ENCODE data around the gene IL1RAP.

Gene IL1RAP

DNA sequence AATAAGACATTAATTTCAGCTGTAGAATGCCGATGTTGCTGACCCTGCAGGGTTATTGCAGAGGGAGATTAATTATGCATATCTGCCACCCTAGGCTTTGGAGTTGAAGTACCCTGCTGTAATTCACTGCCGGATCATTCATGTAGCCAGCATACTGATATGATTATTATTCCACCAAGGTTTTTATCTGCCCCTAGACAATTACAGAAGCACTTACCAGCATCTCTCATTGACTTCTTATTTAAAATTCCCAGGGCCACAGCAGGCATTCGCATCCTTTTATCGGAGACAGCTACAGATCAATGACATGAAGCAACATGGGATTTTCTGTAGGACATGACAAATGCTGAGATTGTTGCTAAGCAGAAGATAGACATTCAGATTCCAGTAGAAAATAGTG is 31.3 kb downstream of the IL1RAP start:
- DNase-seq, result no peak

DNA sequence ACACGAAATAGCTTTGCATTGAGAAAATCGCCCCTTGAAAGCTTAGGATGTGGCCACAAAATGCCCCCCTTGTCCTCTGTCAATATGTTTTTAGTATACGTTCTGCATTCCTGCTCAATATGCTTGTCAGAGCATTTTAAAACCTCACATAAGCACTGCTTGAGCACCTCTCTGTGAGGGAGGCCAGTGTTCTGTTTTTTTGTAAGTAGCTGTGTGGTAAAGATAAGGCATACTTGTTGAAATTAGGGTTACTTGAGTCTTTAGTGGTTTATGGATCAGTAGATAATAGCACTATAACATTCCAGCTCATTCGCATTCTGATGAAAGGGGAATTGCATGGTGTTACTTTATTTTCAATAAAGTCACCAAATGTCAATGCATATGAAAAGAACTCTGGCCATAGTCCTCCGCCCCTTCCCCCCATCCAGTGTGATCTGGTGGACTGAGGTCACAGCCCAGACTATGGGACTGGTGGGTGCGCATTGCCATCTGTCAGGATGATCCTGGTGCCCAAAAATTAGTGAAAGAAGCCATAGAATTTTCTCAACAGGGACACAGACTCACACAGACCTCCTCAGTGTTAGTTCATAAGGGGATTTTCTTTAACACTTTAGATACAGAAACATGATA is 33.1 kb downstream of the IL1RAP start:
- DNase-seq, result no peak

DNA sequence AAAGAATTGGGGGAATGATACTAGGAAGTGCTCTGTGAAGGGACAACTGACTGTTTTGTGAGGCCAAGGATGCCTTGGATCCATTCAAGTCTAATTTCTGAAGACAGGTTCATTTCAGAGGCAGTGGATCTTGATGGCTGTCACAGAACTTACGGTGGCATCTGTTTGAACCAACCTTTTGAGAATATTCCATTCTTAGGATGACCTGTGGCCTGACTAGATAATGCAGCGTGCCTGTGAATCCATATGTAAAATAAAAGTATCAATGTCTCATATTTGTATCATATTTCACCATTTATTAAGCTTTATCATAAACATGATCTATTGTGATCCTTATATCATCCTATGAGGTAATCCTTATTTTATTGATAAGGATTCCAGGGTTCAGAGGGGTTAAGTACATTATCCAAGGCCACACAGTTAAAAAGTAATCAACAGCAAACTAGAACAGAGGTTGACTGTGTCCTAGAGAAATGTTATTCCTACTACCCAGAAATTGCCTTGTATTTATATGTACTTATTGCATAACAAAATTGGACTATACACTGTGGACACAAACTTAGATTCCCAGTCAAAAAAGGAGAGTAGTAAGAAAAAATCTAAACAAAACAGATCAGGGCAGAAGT is 34.3 kb downstream of the IL1RAP start:
- no peak for DNase-seq

DNA sequence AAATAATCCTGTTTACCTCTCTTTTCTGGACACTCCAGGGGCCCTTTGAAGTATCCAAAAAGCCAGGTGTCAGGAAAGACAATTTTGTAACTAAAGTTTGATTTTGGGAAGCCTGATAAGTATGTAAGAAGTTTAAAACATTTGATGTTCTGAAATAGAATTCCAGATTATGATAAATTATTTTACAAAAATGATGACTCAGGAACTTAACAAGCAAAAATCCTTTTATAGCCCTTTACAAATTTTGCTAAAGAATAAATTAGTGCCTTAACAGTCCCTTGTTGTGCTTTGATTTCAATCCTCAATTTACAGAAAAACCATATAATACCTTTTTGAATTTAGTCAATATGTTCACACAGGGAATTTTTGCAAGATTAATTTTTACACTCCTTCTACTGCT is 38.1 kb downstream of the IL1RAP start:
- no peak for DNase-seq

DNA sequence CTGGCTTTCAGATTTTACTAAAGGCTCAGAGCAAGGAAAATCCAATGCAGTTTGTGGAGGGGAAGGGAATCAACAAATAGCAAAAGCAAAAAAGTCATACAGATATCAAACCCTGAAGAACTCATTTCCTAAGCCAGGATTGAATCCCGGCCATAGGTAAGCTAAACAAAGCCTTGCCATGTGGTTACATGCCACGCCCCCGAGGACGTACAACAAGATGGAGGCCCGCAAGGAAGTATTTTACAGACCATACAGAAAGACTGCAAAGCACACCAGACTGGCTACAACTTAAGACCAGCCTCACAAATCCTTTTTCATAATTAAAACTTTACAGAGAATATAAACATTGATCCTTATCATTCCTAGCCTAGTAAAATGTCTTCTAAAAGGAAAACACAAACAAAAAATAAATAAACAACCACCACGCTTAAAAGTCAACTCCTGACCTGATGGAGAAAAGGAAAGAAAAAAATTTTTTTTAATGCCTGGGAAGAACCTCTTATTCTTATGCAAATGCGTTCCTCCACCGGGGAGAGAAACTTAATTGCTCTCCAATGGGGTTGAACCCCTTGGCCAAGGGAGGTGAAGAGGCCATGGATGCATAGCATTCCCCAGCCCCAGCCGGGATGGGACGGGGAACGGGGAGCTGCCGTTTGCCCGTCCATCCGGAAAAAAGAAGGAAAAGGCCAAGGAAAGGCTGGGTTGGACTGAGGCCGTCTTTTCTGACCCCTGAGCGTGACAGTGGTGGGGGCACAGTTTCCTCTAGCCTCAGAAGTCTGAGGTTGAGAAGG is 39.3 kb downstream of the IL1RAP start:
- DNase-seq, result no peak

DNA sequence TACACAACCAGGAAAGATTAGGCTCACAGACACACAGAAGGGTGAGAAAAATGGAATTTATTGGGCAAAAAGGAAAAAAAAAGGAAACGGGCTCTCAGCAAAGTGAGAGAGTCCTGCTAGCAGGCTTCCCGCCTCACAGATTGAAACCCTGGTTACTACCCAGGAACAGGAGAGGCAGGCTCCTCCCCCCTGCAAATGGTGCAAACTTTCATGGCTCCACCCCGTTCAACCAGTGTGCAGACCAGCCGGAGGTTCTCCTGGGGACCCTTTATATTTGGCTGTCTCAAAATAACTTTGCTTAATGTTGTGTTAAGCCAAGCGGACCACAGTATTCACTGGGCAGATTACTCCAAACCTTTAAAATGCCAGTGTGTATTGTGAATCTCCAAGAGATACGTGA is 40.3 kb downstream of the IL1RAP start:
- DNase-seq, result no peak

DNA sequence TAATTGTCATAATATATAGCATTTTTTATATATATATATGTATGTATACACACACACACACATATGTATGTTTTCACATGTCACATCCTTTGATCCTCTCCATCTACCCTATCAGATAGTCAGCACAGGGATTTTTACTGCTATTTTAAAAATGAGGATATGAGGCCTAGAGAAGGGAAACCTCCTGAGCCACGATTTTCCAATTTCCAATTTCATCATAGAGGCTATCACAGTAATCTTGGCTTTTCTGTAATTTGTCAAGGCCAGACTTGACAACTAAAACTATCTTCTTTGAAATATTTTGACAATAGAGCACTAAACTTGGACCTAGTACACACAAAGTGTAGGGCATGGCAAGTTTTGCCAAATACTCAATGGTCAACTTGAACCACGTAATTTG is 42.5 kb downstream of the IL1RAP start:
- DNase-seq, result no peak

DNA sequence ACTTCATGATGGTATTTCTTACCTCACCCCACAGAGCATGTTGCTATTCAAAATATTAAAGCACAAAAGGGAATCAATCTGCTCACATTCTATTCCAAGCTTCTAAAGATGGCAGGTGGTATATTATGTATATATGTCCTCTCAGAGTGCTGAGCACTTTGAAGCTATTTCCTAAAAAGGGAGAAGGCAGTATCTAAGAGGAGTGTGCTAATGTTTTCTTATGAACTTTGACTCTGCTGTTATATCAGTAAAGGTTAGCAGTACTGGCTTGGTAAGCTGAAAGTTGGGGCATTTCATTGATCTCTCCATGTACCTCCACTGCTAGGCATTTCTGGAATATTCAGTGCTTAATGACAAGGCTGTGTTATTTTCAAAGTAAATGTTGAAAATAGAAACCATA is 43.4 kb downstream of the IL1RAP start:
- DNase-seq, result no peak

DNA sequence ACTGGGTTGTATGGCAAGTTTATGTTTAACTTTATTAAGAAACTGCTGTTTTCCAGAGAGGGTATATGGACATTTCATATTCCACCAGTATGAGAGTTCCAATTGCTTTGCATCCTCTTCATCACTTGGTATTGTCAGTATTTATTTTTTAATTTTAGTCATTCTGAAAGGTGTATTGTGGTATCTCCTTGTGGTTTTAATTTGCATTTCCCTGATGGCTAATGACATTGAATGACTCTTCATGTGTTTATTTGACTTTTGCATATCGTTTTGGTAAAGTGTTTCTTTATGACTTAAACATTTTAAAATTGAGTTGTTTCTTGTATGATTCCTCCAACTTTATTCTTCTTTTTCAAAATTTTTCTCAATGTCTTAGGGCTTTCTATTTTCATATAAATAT is 44.4 kb downstream of the IL1RAP start:
- no peak for DNase-seq

DNA sequence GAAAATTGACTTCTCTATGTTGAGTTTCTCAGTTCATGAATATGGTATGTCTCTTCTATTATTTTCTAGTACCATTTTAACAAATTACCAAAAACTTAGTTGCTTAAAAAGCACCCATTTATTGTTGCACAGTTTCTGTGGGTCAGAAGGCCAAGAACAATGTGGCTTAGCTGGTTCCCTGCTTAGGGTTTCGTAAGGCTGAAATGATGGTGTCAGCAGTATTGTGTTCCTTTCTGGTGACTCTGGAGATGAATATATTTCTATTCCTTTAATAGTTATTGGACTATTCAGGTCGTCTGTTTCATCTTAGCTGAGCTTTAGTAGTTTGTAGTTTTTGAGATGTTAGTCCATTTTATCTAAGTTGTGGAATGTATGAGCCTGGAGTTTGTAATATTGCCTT is 44.9 kb downstream of the IL1RAP start:
- no peak for DNase-seq

DNA sequence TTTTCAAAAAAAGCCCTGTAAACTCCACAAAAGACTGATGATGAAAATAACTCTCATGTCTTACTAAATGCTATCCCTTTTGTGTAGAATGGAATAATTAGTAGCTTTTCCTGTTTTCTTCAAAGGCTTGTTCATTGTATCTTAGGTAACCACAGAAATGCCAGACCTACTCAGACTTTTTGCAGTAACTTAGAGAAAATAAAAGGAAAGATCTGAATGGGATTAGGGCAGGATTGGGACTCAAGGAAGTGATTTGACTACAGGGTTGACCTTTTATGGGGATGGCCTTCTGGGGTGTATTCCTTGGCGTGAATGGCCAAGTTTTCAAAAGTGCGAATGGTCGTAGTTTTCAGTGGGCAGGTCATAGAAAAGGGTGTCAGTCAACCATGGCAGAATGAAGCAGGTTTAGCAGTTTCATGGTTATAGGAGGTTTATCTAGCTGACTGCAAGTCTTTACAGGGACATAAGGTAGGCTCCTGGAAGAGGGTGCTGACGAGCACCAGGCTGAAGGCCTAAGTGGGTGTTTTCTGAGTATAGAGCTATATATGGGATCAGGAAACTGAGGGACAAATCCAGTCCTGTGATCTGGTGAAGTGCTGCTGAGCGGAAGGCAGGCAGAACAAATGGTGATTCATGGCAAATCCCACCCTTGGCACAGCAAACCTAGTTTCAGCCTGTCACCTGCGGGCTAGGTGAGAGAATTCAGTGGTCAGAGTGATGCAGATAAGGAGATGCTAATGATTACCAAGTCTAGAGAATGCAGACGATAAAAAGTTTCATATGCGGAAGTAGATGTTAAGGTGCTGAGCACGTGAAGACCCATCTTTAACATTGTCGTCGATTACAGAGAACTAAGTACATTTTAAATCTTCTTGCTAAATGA is 46.4 kb downstream of the IL1RAP start:
- no peak for DNase-seq

DNA sequence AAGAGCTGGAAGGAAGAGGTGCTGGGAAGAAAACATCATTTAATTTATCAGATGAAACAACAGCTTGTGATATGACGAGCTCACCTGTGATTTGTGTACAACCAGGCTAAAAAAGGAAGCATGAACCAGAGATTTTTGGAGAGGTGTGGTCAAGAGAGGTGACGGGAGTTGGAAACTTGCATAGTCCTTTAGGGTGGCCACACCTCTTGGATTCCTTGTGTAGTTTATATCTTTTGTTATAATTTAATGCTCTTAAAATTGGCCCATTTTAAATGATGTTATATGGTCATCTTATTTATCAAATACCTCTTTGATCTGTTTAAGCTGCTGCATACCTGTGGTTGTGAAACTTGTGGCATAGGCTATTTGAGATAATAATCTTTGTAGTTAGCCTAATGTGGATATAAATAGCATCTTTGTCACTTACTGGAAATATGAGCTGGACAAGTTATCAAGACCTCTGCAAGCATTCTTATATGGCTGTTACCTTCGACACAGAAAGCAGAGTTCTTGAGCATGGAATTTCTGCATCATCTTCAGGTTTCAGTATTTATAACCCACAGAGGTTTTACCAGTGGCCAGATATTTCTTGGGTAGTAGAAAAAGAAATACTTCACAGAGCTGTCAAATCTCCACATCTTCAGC is 49.1 kb downstream of the IL1RAP start:
- no peak for DNase-seq

DNA sequence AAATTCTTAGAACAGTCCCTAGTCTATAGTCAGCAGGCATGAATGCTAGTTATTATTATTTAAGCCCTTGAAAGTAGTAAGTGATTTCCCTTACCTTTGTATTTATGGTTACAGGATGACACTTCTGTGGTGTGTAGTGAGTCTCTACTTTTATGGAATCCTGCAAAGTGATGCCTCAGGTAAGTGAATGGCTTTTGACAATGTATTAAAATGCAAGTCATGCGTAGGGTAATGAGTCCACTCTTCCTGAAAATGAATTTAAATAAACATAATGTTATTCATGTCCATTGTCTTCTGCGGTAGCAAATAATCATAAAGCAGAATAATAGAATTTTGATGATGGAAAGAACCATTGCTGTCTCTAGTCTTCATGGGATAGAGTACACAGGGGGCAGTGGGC is 50.3 kb downstream of the IL1RAP start:
- DNase-seq, result no peak

DNA sequence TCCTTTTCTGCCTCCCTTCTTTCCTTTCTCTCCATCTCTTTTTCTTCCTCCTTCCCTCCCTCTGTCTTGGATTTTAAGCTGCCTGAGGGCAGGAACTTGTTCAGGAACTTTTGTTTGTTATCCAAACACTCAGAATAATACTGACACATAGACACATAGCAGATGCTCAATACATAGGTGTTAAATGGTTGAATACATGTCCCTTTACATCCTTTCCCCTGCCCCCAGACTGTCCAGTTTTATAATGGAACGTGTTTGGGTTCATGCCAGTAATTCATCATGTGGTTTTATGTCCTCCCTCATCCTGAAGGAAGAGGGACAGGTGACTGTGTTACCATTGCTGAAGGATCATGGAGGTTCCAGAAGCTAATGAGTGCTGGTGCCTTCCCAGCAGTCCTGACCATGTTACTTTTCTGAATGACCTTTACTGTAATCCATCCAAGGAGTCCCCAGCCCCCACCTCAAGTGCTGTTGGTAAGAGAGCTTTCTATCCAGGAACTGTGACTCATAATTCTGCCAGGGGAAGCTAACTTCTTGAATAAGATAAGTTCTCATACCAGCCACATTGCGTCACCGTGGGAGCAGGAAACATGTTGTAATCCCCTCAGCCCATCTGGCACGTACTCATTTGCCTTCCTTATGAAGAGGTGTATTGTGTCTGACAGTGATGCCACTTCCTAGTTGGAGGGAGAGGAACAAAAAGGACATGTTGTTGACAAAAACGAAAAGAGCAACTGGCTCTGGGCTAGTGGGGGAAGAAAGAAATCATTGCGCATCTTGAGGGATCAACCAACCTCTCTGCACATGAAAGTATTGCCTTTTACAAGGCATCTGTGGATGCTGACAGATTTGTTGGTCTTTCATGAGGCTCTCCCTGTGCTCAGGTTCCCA is 52.4 kb downstream of the IL1RAP start:
- DNase-seq, result no peak

DNA sequence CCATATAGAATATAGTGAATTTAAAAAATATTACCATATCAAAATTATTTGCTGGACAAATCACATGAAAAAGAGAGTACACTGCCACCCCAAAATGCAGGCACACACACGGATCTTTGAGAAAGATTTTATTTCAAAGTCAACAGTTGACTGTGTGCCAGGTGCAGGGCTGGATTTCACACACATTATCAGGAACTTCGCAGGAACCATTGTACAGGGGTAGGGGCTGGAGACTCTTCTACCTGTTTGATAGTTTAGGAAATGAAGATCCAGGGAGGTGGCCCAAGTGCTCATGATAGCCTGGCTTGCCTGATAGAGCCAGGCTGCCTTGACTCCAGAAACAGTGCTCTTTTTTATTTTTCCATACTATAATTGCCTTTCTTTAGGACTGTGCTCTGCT is 54.2 kb downstream of the IL1RAP start:
- DNase-seq, result no peak

DNA sequence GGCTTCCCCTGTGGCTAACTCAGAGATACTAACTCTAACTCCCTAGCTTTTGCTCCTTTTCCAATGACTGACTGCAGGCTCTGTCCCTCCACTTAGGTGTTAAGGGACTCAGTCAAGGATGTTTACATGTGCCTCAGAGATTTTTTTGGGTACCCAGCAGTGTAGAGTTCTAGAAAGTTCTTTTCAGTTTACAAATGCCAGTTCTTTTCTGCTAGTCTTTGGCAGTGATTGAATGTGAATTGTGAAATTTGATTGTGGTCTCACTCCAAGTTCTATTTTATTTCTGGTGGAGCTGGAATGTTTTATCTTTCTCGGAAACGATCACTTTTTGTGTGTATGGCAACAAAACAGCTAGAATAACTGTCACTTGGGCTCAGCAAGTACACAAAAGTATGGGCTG is 60.6 kb downstream of the IL1RAP start:
- no peak for DNase-seq

DNA sequence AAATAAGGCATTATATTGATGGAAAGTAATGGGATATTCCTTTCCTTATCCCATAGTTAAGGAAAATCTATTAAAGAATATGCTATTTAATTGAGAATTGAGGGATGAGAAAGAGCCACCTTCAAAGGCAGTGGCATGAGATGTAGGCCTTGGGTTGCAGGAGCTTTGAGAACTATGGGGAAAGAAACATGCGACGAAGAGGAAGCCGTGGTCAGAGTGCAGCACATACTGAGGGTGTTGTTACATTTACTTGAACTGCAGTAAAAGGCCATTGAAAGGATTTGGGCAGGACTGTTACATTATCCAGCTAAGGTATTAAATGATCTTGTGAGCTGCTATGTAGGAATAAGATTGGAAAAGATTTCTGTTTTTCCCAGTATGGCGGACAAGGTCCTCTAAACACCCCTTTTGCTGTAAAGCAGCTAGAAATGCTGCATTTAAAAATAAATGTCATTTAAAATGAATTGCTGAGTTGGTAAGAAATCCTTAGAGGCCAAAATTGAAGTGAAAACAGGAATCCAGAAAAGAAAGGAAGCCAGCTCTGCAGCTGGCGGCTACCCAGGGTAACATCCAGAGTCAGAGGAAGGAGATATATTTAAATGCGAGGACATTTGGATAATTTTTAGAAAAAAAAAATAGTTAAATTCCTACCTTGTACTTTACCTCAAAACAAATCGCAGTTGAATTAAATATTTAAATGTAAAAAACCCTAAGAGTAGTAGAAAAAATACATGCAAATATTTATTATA is 61.7 kb downstream of the IL1RAP start:
- DNase-seq, result no peak

DNA sequence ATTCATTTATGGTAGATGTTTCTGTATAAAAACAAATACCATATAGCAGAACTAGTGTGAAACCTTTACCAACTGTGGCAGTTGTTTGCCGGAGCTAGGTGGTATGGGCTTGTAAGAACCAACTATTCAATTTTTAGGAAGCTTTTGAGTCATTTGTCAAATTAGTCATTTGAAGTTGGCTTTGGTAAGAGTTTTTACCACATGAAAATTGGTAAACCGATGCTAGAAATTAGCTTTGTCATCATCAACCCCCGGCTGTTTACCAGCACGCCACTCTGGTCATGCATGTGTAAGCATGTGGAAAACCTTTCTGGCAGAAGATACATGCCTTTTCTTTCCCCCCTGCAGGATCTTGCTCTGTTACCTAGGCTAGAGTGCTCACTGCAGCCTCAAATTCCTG is 63.3 kb downstream of the IL1RAP start:
- DNase-seq, result no peak

DNA sequence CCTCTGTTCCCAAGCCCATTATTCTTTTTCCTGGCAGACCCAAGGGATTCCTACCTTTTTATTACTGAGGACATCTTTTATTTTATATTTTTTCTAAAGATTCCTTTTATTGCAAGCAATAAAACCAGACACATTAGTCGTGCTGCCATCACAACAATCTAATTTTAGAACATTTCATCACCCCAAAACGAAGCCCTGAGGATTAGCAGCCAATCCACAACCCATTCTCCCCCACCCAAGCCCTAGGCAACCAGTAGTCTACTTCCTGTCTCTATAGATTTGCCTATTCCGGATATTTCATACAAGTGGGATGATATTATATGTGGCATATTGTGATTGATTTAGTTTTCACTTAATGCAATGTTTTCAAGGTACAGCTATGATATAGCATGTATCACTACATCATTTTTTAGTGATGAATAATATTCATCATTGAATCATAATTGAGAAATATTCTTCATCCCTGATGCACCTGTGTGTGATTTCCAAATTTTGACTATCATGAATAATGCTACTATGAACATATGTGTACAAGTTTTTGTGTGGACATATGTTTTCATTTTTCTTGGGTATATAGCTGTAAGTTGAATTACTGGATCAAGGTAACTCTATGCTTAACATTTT is 65.7 kb downstream of the IL1RAP start:
- DNase-seq, result no peak

DNA sequence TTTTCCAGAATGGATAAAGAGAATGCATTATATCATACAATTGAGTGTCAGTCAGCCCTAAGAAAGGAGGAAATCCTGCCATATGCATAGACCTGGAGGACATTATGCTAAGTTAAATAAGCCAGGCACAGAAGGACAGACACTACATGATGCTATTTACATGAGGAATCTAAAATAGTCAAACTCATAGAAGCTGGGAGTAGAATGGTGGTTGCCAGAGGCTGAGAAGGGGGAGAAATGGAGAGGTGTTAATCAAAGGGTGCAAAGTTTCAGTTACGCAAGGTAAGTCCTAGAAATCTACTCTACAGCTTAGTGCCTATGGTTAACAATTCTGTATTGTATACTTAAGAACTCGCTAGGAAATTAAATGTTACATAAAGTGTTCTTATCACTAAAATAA is 66.5 kb downstream of the IL1RAP start:
- no peak for DNase-seq

Measured in activated CD4-positive, alpha-beta T cell treated with anti-CD3 and anti-CD28 coated beads for 1 hour (primary cell).